GM12878 (cell line): ENCODE measurements around the gene C1S. TPM values are rescaled to one million over a fixed set of nuclear protein-coding genes. Genes with fewer than 3 reads are reported as not detected.

Source experiments
- ATAC-seq: fragments of 200-7000 bp; cut with Tn5 transposase; 3 replicates; pipeline ENCODE4 v1.9.1; 2020; ENCODE audit warnings: mild to moderate bottlenecking, moderate library complexity
- BruUV-seq: library from RNA; stranded (reverse); fragments of 400-500 nt; replicated peaks from 2 replicates; lab custom pipeline; 2021; lab: Mats Ljungman, UMichigan
- CTCF ChIA-PET: fragments of 300-600 bp; sonication (Branson Sonifier 250); formaldehyde crosslinking; extraction: SDS; loops from one replicate; lab custom pipeline; 2021; ENCODE audit warnings: inconsistent platforms; lab: Yijun Ruan, JAX
- POLR2A ChIA-PET: fragments of 350-600 bp; formaldehyde crosslinking; extraction: SDS; loops from one replicate; lab custom pipeline; 2021; ENCODE audit warnings: inconsistent platforms; lab: Charles Lee
- RAD21 ChIA-PET: fragments of 300-600 bp; sonication (Branson Sonifier 250); formaldehyde crosslinking; loops from one replicate; lab custom pipeline; 2023; ENCODE audit warnings: antibody characterized with exemption; ENCODE audit not compliant: unreplicated experiment; lab: Charles Lee
- SMC1A ChIA-PET: fragments of 300-600 bp; sonication (Branson Sonifier 250); formaldehyde crosslinking; loops from one replicate; lab custom pipeline; 2023; ENCODE audit not compliant: unreplicated experiment, uncharacterized antibody; lab: Charles Lee
- DNase-seq: peaks from one replicate; pipeline ENCODE4 v3.0.0-alpha.2; 2011; ENCODE audit warnings: low read depth, low spot score
- FAIRE-seq: peaks from 3 replicates; lab custom pipeline; 2011; peaks lifted over from hg19 to GRCh38; lab: Jason Lieb, UNC
- H2AFZ ChIP-seq: 2 replicates; pipeline ENCODE4 v1.6.0; 2011; ENCODE audit warnings: low read depth, low read length, control low read depth; ENCODE audit not compliant: control insufficient read depth
- H3K27ac ChIP-seq: 2 replicates; pipeline ENCODE4 v1.5.1; 2011; ENCODE audit warnings: control low read depth; ENCODE audit not compliant: control insufficient read depth, insufficient read depth
- H3K27me3 ChIP-seq, 2 experiments: replicated peaks in 1 of 2; 2 replicates each; pipeline versions ENCODE4 v1.6.0 to v1.6.1; 2011; ENCODE audit warnings: low read length in 1 of 2; ENCODE audit not compliant: control insufficient read depth in 2 of 2, insufficient read depth in 2 of 2
- H3K36me3 ChIP-seq, 2 experiments: 2 replicates each; pipeline ENCODE4 v1.5.1; 2011; ENCODE audit warnings: low read length in 1 of 2; ENCODE audit not compliant: control insufficient read depth in 2 of 2, insufficient read depth in 2 of 2
- H3K4me1 ChIP-seq: 2 replicates; pipeline ENCODE4 v1.6.1; 2011; ENCODE audit warnings: mild to moderate bottlenecking, low read length, moderate library complexity, mixed read lengths; ENCODE audit not compliant: control insufficient read depth, insufficient read depth
- H3K4me2 ChIP-seq: 2 replicates; pipeline ENCODE4 v1.6.0; 2011; ENCODE audit warnings: control low read depth; ENCODE audit not compliant: control insufficient read depth, insufficient read depth
- H3K4me3 ChIP-seq: fragments of 200-600 bp; sonication (generic); 2 replicates; pipeline ENCODE4 v1.5.1; 2016
- H3K79me2 ChIP-seq: 2 replicates; pipeline ENCODE4 v1.6.0; 2011; ENCODE audit warnings: low read length; ENCODE audit not compliant: control insufficient read depth, insufficient read depth
- H3K9ac ChIP-seq: 2 replicates; pipeline ENCODE4 v1.8.0; 2011; ENCODE audit warnings: low read length, control low read depth, mixed read lengths; ENCODE audit not compliant: control insufficient read depth, insufficient read depth
- H3K9me3 ChIP-seq: replicated peaks from 3 replicates; pipeline ENCODE4 v1.5.1; 2011; ENCODE audit warnings: mild to moderate bottlenecking, low read length; ENCODE audit not compliant: control insufficient read depth, insufficient read depth
- H4K20me1 ChIP-seq: 2 replicates; pipeline ENCODE4 v1.6.0; 2011; ENCODE audit not compliant: control insufficient read depth, insufficient read depth
- BCLAF1 ChIP-seq: fragments of 450-650 bp; IDR thresholded peaks from 2 replicates; pipeline ENCODE4 v1.6.1; 2017; ENCODE audit warnings: antibody characterized with exemption, mild to moderate bottlenecking, moderate library complexity
- BHLHE40 ChIP-seq, 2 experiments: fragments of 450-650 bp in 1 of 2; IDR thresholded peaks; 2 replicates each; pipeline ENCODE4 v1.6.1; 2011 to 2017; ENCODE audit warnings: low read depth in 2 of 2, borderline replicate concordance in 1 of 2, improper control_type of control experiment in 1 of 2, low read length in 1 of 2, mild to moderate bottlenecking in 1 of 2
- CBFB ChIP-seq: IDR thresholded peaks from 2 replicates; pipeline ENCODE4 v1.6.1; 2016; ENCODE audit warnings: antibody characterized with exemption, low read depth
- CHD2 ChIP-seq: IDR thresholded peaks from 2 replicates; pipeline ENCODE4 v1.6.1; 2011; ENCODE audit warnings: low read depth, low read length, improper control_type of control experiment, borderline replicate concordance
- CHD4 ChIP-seq: fragments of 200-600 bp; sonication (generic); IDR thresholded peaks from 2 replicates; pipeline ENCODE4 v1.6.1; 2016; ENCODE audit warnings: mild to moderate bottlenecking
- EED ChIP-seq: sonication (generic); IDR thresholded peaks from 2 replicates; pipeline ENCODE4 v1.6.1; 2016; ENCODE audit warnings: antibody characterized with exemption, low read depth
- FOXM1 ChIP-seq: IDR thresholded peaks from 2 replicates; pipeline ENCODE4 v1.6.1; 2012; ENCODE audit warnings: low read depth, mild to moderate bottlenecking, inconsistent platforms, low read length, moderate library complexity
- IKZF1 ChIP-seq: fragments of 450-650 bp; conservative IDR thresholded peaks from 2 replicates; pipeline ENCODE4 v1.6.1; 2017; ENCODE audit warnings: antibody characterized with exemption, mild to moderate bottlenecking
- JUND ChIP-seq: IDR thresholded peaks from 2 replicates; pipeline ENCODE4 v1.6.1; 2012; ENCODE audit warnings: low read depth, mild to moderate bottlenecking, low read length, improper control_type of control experiment, moderate library complexity
- LARP7 ChIP-seq: fragments of 450-650 bp; IDR thresholded peaks from 2 replicates; pipeline ENCODE4 v1.6.1; 2017; ENCODE audit warnings: mild to moderate bottlenecking
- MEF2A ChIP-seq: IDR thresholded peaks from 2 replicates; pipeline ENCODE4 v1.6.1; 2011; ENCODE audit warnings: low read depth, mild to moderate bottlenecking, low read length, moderate library complexity; ENCODE audit not compliant: insufficient read depth
- PKNOX1 ChIP-seq: fragments of 450-650 bp; IDR thresholded peaks from 2 replicates; pipeline ENCODE4 v1.6.1; 2016; ENCODE audit warnings: mild to moderate bottlenecking
- RBBP5 ChIP-seq: fragments of 200-600 bp; sonication (generic); conservative IDR thresholded peaks from 2 replicates; pipeline ENCODE4 v1.6.1; 2016
- RCOR1 ChIP-seq: conservative IDR thresholded peaks from 2 replicates; pipeline ENCODE4 v1.6.1; 2012; ENCODE audit warnings: low read depth, low read length, improper control_type of control experiment
- RELA ChIP-seq: fragments of 450-650 bp; IDR thresholded peaks from 2 replicates; pipeline ENCODE4 v1.8.0; 2014; ENCODE audit warnings: borderline replicate concordance; ENCODE audit not compliant: partially characterized antibody
- RELB ChIP-seq: fragments of 450-650 bp; IDR thresholded peaks from 2 replicates; pipeline ENCODE4 v1.6.1; 2017; ENCODE audit warnings: low read depth, mild to moderate bottlenecking, moderate library complexity
- SMARCA5 ChIP-seq: fragments of 450-650 bp; IDR thresholded peaks from 2 replicates; pipeline ENCODE4 v1.6.1; 2017; ENCODE audit warnings: mild to moderate bottlenecking
- TCF7 ChIP-seq: IDR thresholded peaks from 2 replicates; pipeline ENCODE4 v1.6.1; 2014; ENCODE audit warnings: antibody characterized with exemption, borderline replicate concordance
- ZNF24 ChIP-seq: fragments of 450-650 bp; IDR thresholded peaks from 2 replicates; pipeline ENCODE4 v1.6.1; 2017; ENCODE audit warnings: antibody characterized with exemption, mild to moderate bottlenecking
- ZZZ3 ChIP-seq: IDR thresholded peaks from 2 replicates; pipeline ENCODE4 v1.6.1; 2011; ENCODE audit warnings: low read depth; ENCODE audit not compliant: control insufficient read depth, insufficient read length
- WGBS: methylation state at CpG from one replicate; pipeline ENCODE4 v1.1.6; 2016; ENCODE audit warnings: low lambda C conversion rate; ENCODE audit not compliant: insufficient replicate concordance, insufficient coverage; ENCODE audit errors: missing lambda C conversion rate; 5-methylcytosine and 5-hydroxymethylcytosine counted together
- in situ Hi-C: fragments of 300-500 bp; cut with MboI; formaldehyde crosslinking; loops from 9 replicates; pipeline ENCODE4 v1.14.3; 2018; ENCODE audit warnings: mixed read lengths
- intact Hi-C: fragments of 100-400 bp; cut with micrococcal nuclease; formaldehyde crosslinking; loops from one replicate; pipeline ENCODE4 v1.14.2; 2022; ENCODE audit not compliant: unreplicated experiment
- polyA plus RNA-seq, 11 experiments: library from polyadenylated mRNA; depleted of rRNA in 4 of 11; unstranded in 6 of 11; stranded (reverse) in 5 of 11; fragments of >200 nt; fragmentation: Nextera tagmentation in 4 of 11; fragmentation: Illumina TruSeq in 1 of 11; extraction: Ambion mirVana in 4 of 11; extraction: Trizol in 1 of 11; gene quantifications; 1 replicate in 1 of 11; 2 replicates in 10 of 11; pipeline versions ENCODE4 v1.2.1 to v1.2.3, GENCODE V29; 2011 to 2016; ENCODE audit warnings: inconsistent platforms in 2 of 11, missing spikeins in 2 of 11, low read depth in 1 of 11
- total RNA-seq, 4 experiments: library from RNA; depleted of rRNA in 3 of 4; stranded (reverse); fragments of >200 nt in 3 of 4; fragmentation: Illumina TruSeq in 1 of 4; extraction: Trizol in 1 of 4; gene quantifications; 2 replicates each; pipeline versions ENCODE4 v1.2.1 to v1.2.3, GENCODE V29; 2013 to 2021

The C1S gene
- total and polyA plus RNA-seq, 10 of the 15 experiments (the other 5 are each of a cell fraction or from before 2014, with no cell fraction given), result 0.10 to 1.4 (median 0.42) TPM

GRCh38 chr12:7081037-7081436 lies 20.5 kb downstream of the C1S start:
- WGBS, result 70% methylated on average over 14 of the region's 14 CpGs
- ATAC-seq (no peak), DNase-seq (no peak), FAIRE-seq (no peak)
- intact Hi-C loops (no loop called here), in situ Hi-C loops (no loop called here)
- Histone ChIP-seq H3K36me3 (no peaks in the 10 kb centered on the region), H3K9me3 (no peaks in the 10 kb centered on the region; the same call in 2 of the 3 replicates), H3K4me3 (no peak overlapping the region), H3K27ac (no peak overlapping the region), H4K20me1 (no peaks in the 10 kb centered on the region), H3K79me2 (no peaks in the 10 kb centered on the region), H3K4me2 (no peak overlapping the region), H3K4me1 (no peaks in the 10 kb centered on the region), H3K27me3 (no peaks in the 10 kb centered on the region), H2AFZ (no peak overlapping the region), H3K9ac (no peak overlapping the region)
- ChIA-PET CTCF (no interaction called here), SMC1A (no interaction called here), RAD21 (interaction anchor here (0.8 kb wide), 1 partner anchor 27 kb away, joined by 3 read pairs; no protein-coding TSS in a partner anchor), POLR2A (no interaction called here)
- TF ChIP-seq BCLAF1, result no peak
- TF ChIP-seq PKNOX1, result no peak
- TF ChIP-seq FOXM1, result no peak
- TF ChIP-seq RCOR1, result no peak
- TF ChIP-seq RELA, result no peak
- no peak for TF ChIP-seq BHLHE40 (IDR thresholded peaks at IDR 0.05; ENCODE audit: borderline replicate concordance in 1 of 2, low read depth in 2 of 2, low read length in 1 of 2)
- TF ChIP-seq JUND, result no peak
- no peak for TF ChIP-seq CHD4
- no peak for TF ChIP-seq CHD2
- TF ChIP-seq RELB, result no peak
- TF ChIP-seq TCF7, result no peak
- no peak for TF ChIP-seq MEF2A
- no peak for TF ChIP-seq EED
- TF ChIP-seq SMARCA5, result no peak
- no peak for TF ChIP-seq CBFB
- TF ChIP-seq RBBP5, result no peak
- no peak for TF ChIP-seq ZZZ3
- TF ChIP-seq ZNF24, result no peak
- no peak for TF ChIP-seq IKZF1
- TF ChIP-seq LARP7, result no peak
- BruUV-seq, result no TSS peak
